Measurements from ENCODE around the gene ATF1.

The ATF1 gene

GRCh38 chr12:50839042-50839441 lies 75.1 kb downstream of the ATF1 start:
- H3K27ac ChIP-seq (ENCODE audit: low read depth, low read length, poor library complexity, severe bottlenecking), result no peak overlapping the region
- H3K4me1 ChIP-seq (ENCODE audit: insufficient read depth, low read length, severe bottlenecking), result no peaks in the 10 kb centered on the region
- no peak for TF ChIP-seq EZH2 (IDR thresholded peaks at IDR 0.05; ENCODE audit: borderline replicate concordance, low read length)
- TF ChIP-seq CTCF (IDR thresholded peaks at IDR 0.05; ENCODE audit: low read length), result no peak
- H3K4me3 ChIP-seq (ENCODE audit: low read depth, low read length, poor library complexity, severe bottlenecking), result no peak overlapping the region
- no peaks in the 10 kb centered on the region for H3K27me3 ChIP-seq (ENCODE audit: insufficient read depth, low read length)
- no peak overlapping the region for H3K4me2 ChIP-seq (ENCODE audit: low read length)
- H3K9ac ChIP-seq (ENCODE audit: low read length), result no peak overlapping the region
- no peaks in the 10 kb centered on the region; the same call in none of the 2 replicates for H3K9me3 ChIP-seq (ENCODE audit: low read length)
- H4K20me1 ChIP-seq (ENCODE audit: insufficient read depth, low read length), result no peaks in the 10 kb centered on the region
- H3F3A ChIP-seq (ENCODE audit: insufficient read depth, low read length), result no peaks in the 10 kb centered on the region
- H3K79me2 ChIP-seq (ENCODE audit: insufficient read depth, low read length), result no peaks in the 10 kb centered on the region
- no peak overlapping the region for H2AFZ ChIP-seq (ENCODE audit: low read length)
- no peaks in the 10 kb centered on the region for H3K9me2 ChIP-seq (ENCODE audit: low read depth, low read length)
- no peaks in the 10 kb centered on the region for H3K36me3 ChIP-seq (ENCODE audit: insufficient read depth, low read length)

GRCh38 chr12:50840809-50841487 lies 77.0 kb downstream of the ATF1 start:
- Histone ChIP-seq H3K9ac (ENCODE audit: low read length) (no peak overlapping the region), H3F3A (ENCODE audit: insufficient read depth, low read length) (no peaks in the 10 kb centered on the region), H3K4me1 (ENCODE audit: insufficient read depth, low read length, severe bottlenecking) (no peaks in the 10 kb centered on the region), H3K79me2 (ENCODE audit: insufficient read depth, low read length) (no peaks in the 10 kb centered on the region), H3K27me3 (ENCODE audit: insufficient read depth, low read length) (no peaks in the 10 kb centered on the region), H3K27ac (ENCODE audit: low read depth, low read length, poor library complexity, severe bottlenecking) (no peak overlapping the region), H3K4me3 (ENCODE audit: low read depth, low read length, poor library complexity, severe bottlenecking) (no peak overlapping the region), H2AFZ (ENCODE audit: low read length) (no peak overlapping the region), H3K9me2 (ENCODE audit: low read depth, low read length) (no peaks in the 10 kb centered on the region), H3K4me2 (ENCODE audit: low read length) (no peak overlapping the region), H4K20me1 (ENCODE audit: insufficient read depth, low read length) (no peaks in the 10 kb centered on the region), H3K9me3 (ENCODE audit: low read length) (no peaks in the 10 kb centered on the region; the same call in 1 of the 2 replicates), H3K36me3 (ENCODE audit: insufficient read depth, low read length) (no peaks in the 10 kb centered on the region)
- TF ChIP-seq EZH2 (IDR thresholded peaks at IDR 0.05; ENCODE audit: borderline replicate concordance, low read length) (no peak), CTCF (IDR thresholded peaks at IDR 0.05; ENCODE audit: low read length) (no peak)

GRCh38 chr12:50841716-50842531 lies 78.0 kb downstream of the ATF1 start:
- H3K79me2 ChIP-seq (ENCODE audit: insufficient read depth, low read length), result no peaks in the 10 kb centered on the region
- no peaks in the 10 kb centered on the region for H3K9me2 ChIP-seq (ENCODE audit: low read depth, low read length)
- H3K9me3 ChIP-seq (ENCODE audit: low read length), result no peaks in the 10 kb centered on the region; the same call in 1 of the 2 replicates
- no peaks in the 10 kb centered on the region for H3K36me3 ChIP-seq (ENCODE audit: insufficient read depth, low read length)
- H4K20me1 ChIP-seq (ENCODE audit: insufficient read depth, low read length), result no peaks in the 10 kb centered on the region
- no peak overlapping the region for H3K4me3 ChIP-seq (ENCODE audit: low read depth, low read length, poor library complexity, severe bottlenecking)
- TF ChIP-seq CTCF (IDR thresholded peaks at IDR 0.05; ENCODE audit: low read length) (no peak), EZH2 (IDR thresholded peaks at IDR 0.05; ENCODE audit: borderline replicate concordance, low read length) (no peak)
- no peaks in the 10 kb centered on the region for H3K27me3 ChIP-seq (ENCODE audit: insufficient read depth, low read length)
- H3K4me1 ChIP-seq (ENCODE audit: insufficient read depth, low read length, severe bottlenecking), result no peaks in the 10 kb centered on the region
- no peak overlapping the region for H3K27ac ChIP-seq (ENCODE audit: low read depth, low read length, poor library complexity, severe bottlenecking)
- H2AFZ ChIP-seq (ENCODE audit: low read length), result no peak overlapping the region
- H3K9ac ChIP-seq (ENCODE audit: low read length), result no peak overlapping the region
- no peaks in the 10 kb centered on the region for H3F3A ChIP-seq (ENCODE audit: insufficient read depth, low read length)
- no peak overlapping the region for H3K4me2 ChIP-seq (ENCODE audit: low read length)

All from OCI-LY1 (cell line).